T1000 (cell line): ENCODE measurements around the gene SLC15A4.

Experiments
- DNase-seq: peaks from one replicate; lab custom pipeline; 2025; ENCODE audit warnings: mixed read lengths; lab: John Stamatoyannopoulos, UW

Gene SLC15A4

DNA sequence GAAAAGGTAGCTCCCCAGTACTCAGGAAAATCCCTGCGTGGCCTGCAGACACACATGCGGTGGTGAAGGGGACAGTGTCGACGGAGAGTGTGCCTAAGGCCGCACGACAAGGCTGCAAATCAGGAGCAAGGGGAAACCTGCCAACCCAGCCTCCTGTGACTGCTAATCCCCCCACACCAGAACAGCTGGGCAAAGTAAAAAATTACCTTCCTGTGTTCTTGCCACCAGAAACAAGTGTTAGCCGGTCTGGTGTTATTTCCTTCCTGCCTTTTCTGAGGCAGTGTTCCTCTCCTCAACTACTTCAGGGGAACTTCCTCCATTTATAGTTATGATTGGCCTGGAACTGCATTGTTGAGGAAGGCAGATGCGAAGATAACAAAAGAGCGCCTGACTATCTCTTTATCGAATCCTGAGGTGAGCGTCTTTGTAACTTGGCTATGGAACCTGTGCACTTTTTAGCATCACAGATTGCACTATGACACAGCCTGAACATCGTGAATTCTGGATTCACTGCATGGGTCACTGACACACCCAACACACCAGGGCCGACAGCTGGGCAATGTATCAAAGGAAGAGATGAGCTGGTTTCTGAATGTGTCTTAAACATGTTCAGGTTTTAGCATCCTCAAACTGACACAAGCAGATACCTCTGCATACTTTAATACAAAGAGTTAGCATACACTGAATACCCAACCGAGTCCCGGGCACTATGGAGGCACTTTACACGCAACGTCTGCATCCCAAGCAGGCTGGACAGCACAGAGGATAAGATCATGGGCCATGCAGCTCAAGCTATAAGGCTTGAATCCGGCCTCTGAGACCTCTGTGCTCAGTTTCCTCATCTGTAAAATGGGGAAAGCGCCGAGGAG is 28.9 kb downstream of the SLC15A4 start:
- DNase-seq: no peak

DNA sequence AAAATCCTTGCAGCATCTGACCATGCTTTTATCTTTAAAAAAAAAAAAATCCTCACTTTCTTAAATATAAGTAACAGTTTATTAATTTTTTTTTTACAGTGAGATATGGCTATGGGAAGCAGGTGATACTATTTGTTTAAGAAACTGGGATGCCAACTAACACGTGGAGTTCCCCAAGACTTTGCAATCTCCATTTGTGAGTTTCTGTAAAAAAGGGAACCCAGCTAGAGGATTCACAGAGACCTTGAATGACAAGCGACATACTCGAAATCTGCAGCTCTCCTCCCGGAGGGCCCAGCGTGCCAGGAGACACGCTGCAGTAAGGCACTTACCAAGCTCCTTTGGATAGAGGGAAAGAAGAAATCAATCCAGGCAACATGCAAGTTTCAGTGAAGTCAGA is 30.1 kb downstream of the SLC15A4 start:
- DNase-seq: no peak

DNA sequence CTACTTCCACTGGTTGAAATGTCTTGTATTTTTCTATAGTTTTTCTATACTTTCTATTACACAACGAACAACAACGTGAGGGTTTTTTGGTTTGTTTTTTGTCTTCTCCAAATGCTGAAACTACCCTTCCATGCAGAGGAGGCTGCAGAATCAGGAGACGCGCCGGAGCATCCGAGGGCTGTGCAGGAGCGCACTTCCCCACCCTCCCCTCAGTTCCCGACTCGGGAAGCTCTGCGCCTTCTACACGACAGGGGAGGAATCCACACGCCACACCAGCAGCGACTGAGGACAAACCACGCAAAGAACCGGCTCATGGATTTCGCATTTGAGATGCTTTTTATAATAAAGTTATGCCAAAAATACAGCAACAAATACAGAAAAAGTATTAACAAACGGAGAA is 30.9 kb downstream of the SLC15A4 start:
- DNase-seq: no peak

DNA sequence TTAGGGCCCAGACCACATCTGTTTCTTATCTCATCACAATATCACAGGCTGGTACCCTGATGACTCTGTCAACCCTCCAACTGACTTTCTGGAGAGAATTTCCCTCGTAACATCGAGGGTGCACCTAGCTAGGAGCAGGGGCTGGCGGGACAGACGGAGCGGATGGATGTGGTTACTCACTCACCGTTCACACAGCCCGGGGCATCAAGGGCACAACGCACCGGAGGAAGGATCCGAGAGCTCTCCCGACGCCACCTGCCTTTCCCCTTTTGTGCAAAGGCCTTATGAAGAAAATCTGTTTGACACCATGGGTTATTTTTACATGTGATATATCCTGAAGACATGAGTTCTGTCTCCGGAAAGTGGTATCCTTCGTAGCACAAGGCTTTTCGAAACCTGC is 31.4 kb downstream of the SLC15A4 start:
- no peak for DNase-seq

DNA sequence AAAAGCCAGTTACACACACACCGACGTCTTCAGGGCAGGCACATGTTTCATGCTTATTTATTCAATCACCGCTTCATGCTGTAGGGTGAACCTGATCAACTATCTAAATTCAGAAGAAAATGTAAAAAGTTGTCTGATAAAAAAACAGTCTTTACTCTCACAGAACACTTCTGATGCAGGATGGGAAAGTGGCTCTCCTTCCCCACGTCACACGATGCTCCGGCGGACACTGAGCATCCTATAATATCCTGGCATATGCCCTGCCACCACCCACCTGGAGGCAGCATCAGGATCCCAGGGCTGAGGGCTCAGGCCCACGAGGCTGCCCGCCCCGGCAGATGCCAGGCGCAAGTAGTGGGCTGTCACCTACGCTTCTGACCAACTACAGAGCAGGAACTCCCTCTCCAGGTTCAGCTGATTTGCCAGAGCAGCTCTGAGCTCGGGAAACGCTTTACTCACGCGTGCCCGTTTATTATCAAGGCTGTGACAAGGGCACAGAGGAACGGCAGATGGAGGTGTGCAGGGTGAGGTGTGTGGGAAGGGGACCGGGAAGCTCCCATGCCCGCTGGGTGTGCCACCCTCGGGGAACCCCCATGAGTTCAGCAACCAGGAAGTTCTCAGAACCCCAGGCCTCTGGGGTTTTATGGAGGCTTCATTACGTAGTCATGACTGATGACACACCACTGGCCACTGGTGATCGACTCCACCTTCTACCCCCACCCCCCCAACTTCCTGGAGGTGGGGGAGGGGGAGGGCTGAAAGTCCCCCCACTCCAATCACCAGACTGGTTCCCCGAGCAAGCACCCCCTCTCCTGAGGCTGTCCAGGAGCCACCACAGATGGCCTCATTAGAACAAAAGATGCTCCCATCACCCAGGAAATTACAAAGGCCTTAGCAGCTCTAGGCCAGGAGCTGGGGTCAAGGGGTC is 32.1 kb downstream of the SLC15A4 start:
- no peak for DNase-seq

DNA sequence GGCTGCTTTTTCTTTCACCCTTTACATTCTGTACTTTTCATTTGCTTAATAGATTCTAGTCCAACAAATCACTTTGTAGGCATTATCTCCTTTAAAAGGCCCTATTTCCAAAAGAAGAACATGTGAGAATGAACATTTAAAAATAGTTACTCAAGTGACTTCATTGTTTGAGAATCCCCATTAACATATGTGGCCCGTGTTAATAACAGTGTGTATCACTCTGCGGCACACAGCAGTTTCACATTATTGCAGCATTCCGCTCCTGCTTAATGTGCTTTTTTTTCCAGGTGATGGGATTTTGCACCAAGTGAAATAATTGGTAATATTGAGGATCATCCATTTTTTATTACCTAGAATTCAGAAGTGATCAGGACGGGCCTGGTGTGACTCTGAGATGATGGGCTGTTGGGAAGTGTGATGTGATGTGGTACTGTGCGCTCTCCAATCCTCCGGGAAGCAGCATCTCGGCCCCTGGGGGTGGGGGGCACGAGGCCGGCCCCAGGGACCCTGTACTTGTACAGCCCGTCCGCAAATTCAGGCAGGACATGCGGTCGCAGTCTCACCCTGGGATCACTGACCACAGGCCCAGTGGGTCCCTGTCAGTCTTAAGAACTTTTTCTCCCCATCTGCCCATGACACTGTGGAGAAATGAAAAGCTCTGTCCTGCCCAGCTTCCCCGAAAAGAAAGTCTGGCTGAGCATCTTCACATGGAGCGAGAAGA is 32.9 kb downstream of the SLC15A4 start:
- no peak for DNase-seq

DNA sequence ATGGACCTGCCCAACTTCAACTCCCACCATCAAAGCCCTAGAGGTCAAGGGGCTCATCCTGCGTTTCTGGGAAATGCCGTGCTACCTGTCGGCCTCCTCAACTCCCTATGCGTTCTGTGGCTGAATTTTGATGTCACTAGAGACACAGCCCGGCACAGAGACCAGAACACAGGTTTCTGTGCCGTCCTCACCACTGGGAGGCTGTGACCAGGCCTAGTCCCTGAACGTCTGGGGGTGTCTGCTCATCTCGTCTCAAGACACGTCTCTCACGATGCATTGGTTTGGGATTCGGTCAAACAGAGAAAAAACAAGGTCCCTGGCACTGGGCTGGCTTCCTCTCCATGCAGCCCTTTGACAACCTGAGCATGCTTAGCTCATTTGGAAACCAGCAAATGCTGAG is 33.5 kb downstream of the SLC15A4 start:
- no peak for DNase-seq

DNA sequence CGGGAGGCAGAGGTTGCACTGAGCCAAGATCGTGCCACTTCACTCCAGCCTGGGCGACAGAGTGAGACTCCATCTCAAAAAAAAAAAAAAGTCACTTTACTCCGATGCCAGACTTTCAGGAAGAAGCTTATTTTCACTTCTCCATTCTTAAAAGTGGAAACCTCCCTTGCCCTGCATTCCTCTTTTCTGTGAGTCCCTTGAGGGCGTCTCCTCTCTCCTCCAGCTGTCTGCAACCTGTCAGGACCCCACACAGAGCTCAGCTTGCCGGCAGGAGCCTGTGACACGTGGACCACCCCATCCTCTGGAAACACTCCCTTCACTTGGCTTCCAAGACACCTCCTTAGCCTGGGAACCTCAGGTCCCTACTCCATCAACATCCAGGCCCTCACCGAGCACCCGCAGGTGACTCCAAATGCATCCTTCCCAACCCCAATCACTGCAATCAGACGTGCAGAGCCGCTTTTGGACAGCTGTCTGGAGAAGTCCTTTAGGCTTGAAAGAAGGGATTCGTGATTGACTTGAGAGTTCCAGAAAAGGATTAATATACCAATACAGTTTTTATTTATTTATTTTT is 34.3 kb downstream of the SLC15A4 start:
- no peak for DNase-seq

DNA sequence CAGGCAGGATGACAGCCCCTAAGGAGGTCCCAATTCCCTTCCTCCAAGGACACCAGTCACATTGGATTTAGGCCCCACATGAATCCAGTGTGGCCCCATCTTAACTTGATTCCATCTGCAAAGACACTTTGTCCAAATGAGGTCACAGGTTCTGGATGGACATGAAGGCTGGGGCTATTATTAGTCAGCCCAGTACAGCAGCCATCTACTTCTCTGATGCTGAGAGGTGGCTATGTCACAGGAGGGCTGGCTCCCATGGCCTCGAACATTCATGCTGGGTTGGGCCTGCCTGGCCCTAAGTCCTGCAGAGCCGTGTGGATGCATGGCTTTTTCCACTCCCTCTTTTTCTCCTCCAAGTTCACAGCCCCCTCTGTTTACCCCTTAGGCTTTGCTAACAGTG is 35.9 kb downstream of the SLC15A4 start:
- DNase-seq: no peak

DNA sequence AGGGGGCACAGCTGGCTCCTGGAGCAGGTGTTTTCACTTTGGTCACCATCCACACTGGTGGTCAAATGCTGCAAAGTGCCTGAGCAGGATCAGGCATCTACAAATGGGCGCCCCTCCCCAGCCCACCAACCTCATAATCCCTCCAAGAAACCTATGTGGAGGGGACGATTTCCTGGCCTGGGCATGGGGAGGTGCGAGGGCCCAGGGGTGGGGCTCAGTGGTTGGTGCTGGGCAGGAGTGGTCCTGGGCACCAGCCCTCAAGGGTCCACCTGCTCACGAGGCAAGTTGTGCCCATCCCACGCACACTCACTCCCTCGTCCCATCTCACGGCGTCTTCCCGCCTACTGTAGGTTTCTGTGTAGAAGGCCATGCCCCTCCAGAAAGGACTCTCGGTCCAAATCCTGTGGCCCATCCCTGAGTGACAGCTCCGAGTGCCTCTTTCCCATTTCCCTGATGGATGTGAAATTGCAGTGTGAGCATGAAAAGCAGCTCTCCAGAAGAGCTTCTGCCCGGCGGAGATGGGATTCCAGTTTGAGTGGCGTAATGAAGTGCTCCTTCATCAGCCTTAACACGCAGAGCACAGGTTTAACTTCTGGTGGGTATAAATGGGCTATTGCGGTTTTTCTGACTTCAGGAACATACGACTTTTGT is 36.9 kb downstream of the SLC15A4 start:
- no peak for DNase-seq

DNA sequence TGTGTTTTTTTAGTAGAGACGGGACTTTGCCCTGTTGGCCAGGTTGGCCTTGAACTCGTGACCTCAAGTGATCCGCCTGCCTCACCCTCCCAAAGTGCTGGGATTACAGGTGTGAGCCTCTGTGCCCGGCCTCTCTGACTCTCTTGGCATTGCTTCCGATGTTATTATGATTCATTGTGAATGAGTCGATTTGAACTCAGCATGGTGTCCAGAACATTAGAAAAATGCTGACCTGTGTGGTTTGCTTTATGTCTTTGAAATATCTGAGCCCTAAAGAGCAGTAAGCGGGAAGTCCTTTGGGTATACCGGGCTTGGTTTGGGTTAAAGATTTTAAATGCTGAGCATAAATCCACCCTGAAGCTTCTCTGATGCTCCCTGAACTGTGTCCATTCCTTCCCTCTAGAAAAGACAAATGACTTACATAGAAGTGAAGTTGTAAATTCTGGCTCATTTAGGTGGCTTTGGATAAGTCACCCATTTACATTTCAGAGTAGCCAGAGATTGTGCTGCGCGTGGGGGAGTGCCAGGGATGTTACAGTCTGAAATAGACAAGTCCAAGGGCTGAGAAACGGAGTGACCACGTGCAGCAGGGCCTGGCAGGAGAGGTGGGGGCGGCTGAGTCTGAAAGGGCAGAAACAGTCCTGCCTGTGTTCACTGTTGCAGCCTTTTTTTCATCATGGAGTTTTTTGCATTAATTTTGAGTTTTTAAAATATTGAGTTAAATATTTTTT is 39.6 kb downstream of the SLC15A4 start:
- DNase-seq: no peak

DNA sequence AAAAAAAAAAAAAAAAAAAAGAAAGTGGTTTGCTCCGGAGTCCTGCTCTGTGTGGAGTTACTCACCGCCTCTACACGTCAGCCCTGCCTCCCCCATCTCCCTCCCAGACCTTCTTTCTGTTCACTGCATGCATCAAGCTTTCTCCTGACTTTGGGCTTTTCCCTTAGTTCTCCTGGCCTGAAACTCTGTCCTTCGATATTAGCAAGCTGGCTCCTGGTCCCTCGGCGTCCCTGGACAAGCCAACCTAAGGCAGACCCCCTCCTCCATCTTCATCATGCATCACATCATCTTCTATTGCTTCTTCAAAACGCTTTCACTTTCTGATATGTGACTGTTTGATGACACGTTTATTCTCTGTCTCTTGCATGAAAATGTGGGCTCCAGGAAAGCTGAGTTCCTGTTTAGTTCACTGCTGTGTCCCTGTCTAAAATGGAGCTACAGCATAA is 40.6 kb downstream of the SLC15A4 start:
- no peak for DNase-seq

DNA sequence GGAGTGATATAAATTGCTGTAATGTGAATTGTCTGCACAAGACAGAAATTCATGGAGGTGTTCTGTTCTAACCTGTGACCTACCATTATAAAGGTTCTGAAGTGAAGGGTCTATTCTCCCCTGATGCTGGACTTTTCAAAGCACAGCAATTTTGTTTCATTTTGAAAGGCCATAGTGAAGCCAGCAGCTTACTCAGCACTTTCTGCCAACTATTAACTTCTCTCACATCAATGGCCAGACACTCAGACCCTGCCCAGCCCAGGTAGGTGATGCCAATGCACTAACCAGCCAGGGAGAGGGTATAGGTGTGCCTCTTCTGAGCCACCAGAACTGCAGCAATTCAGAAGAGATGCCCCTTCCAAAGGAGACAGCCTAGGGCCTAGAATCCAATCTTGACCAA is 43.9 kb downstream of the SLC15A4 start:
- no peak for DNase-seq

DNA sequence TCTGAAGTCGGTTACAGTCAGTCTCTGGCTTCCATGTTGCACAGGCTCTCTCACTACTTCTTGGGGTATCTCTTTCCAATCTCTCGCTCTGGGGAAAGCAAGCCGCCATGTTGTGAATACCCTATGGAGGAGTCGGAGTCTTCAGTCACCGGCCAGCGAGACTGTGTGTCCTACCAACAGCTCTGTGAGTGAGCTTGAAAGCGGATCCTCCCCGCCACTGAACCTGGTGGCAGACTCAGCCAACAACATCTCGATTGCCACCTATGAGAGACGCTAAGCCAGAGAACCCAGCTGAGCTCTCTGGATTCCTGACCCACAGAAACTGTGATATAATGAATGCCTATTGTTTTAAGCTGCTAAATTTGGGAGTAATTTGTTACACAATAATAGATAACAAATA is 51.5 kb downstream of the SLC15A4 start:
- no peak for DNase-seq

DNA sequence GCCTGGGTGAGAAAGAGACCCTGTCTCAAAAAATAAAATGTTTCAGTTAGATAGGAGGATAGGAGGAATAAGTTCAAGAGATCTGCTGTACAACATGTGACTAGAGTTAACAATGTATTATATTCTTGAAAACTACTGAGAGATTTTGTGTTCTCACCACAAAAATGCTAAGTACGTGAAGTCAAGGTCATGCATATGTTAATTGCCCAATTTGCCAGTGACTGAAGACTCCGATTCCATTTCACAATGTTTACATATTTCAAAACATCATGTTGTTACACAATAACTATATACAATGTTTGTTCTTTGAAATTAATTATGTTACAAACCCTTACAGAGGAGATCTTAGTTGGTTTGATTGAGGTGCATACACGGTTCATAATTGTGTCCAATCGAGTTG is 52.1 kb downstream of the SLC15A4 start:
- no peak for DNase-seq

DNA sequence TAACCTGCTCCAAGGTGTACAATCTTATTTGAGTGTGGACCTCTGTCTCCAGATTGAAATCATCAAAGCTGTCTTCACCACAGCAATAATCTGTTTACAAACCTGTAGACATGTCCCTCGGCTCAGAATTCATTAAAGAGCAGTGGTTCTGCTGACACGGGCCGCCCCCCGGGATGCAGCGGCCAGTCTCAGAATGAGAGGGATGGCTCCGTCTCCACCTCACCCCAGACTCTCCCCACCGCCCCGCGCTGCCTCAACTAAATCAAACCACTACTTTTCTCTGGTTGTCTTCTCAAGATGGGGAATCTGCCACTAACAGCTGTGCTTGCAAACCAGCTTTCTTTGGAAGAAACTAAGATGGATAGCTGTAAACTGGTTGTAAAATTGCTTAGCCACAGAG is 56.2 kb downstream of the SLC15A4 start:
- no peak for DNase-seq

DNA sequence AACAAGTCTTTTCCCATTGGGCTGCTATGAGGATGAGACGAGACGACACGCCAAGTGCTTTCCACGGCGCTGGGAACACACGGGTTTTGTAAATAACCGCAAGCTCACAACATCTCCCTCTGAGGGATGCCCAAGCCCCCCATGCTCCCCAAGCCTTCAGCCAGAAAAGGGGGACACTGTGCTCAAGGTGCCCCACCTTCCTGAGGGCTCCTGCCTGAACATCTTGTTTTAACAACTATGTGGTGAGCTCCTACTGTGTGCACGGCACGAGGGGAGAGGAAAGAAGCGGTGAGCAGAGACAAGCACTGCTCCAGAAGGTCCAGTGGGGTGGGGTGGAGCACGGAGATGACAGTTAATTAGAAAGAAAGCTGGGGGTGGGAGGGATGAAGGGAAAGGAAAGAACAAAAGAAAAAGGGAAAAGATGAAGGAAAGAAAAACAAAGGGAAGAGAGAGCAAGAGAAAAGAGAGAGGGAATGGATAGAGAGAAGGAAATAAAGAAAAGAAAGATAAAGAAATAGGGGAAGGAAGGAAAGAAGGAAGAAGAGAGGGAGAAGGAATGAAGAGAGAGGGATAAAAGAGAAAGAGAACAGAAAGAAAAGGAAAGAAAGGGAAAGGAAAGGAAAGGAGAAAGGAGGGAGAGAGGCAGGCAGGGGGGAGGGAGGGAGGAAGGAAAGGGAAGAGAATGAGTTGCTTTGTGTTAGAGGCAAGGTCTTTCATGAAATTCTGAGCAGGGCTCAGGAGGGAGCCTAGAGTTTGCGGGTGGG is 56.8 kb downstream of the SLC15A4 start:
- DNase-seq: no peak

DNA sequence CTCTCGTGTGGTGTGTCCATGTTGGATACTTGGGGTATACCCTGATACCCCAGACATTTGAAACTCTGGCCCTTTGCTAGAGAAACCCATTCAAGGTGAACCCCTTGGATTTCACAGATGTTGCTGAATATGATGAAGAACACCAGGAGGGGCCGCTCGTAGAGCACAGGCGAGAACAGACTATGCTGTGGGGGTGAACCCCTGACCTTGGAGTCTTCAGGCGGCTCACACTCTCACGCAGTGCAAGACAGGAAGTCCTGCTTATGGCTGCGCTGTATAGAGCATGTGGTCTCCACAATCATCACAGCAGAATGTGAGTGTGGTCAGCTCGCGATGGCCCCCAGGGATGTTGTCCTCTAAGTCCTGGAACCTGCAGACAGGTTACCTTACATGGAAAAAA is 60.4 kb downstream of the SLC15A4 start:
- no peak for DNase-seq

DNA sequence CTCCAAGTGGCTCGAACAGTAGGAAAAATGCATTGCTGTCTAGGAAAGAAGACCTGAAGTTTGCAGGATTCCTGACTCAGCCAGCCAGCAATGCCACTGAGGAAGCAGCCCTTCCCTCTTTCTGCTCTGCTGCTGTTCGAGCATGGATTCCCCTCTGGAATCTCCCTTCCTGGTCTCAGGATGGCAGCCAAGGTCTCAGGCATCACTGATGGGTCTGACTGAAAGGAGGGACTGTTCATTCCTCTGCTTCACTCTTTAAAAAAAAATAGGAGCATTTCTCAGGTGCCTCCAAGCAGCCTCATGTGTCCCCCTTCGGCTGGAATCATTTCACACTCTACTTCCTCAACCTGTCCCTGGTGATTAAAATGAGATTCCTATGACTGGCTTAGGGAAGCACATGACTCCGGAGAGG is 62.4 kb downstream of the SLC15A4 start:
- no peak for DNase-seq

DNA sequence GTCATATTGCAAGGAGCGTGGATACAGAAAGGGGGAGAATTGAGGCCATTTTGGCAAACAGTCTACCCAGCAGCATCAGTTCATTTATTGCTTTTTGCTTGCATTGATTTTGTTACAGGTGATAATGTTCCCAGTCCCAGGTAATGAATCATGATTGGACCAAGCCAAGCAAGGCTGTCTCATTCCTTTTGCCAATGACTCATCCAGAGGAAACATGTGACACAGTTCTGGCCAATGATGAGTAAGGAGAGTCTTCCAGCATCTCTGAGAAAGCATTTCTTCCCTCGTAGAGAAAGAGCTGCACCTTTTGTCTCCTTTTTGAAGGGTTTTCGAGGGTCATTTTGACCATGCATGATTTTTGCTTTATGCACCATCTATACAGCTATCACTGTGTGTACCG is 68.2 kb downstream of the SLC15A4 start:
- no peak for DNase-seq
